ENCODE data around the gene TLE7. TPM values are rescaled to one million over a fixed set of nuclear protein-coding genes. Genes with fewer than 3 reads are reported as not detected.

Gene TLE7
- total RNA-seq, 6 experiments from 2014 or later, result not detected

GRCh38 chr16:71473891-71474290 is 32.0 kb upstream of the TLE7 start:
- peak; percentile 10 for DNase-seq
- peak overlapping the region; percentile 83 for H3K27ac Mint-ChIP-seq
- TF ChIP-seq, protein P1, sequence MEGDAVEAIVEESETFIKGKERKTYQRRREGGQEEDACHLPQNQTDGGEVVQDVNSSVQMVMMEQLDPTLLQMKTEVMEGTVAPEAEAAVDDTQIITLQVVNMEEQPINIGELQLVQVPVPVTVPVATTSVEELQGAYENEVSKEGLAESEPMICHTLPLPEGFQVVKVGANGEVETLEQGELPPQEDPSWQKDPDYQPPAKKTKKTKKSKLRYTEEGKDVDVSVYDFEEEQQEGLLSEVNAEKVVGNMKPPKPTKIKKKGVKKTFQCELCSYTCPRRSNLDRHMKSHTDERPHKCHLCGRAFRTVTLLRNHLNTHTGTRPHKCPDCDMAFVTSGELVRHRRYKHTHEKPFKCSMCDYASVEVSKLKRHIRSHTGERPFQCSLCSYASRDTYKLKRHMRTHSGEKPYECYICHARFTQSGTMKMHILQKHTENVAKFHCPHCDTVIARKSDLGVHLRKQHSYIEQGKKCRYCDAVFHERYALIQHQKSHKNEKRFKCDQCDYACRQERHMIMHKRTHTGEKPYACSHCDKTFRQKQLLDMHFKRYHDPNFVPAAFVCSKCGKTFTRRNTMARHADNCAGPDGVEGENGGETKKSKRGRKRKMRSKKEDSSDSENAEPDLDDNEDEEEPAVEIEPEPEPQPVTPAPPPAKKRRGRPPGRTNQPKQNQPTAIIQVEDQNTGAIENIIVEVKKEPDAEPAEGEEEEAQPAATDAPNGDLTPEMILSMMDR (IDR thresholded peaks at IDR 0.05), result no peak
- peaks cover 58% of the 10 kb centered on the region for H3K36me3 Mint-ChIP-seq (ENCODE audit: low read depth)
- peak overlapping the region; percentile 52 for H3K4me3 Mint-ChIP-seq
- no peaks in the 10 kb centered on the region; the same call in 1 of the 2 replicates for H3K27me3 Mint-ChIP-seq (ENCODE audit: insufficient read depth)
- peaks cover 48% of the 10 kb centered on the region for H3K4me1 Mint-ChIP-seq (ENCODE audit: low read depth)
- H3K9me3 Mint-ChIP-seq, result peaks cover 51% of the 10 kb centered on the region

GRCh38 chr16:71472931-71473330 is 31.1 kb upstream of the TLE7 start:
- DNase-seq, result no peak
- Mint-ChIP-seq H3K36me3 (ENCODE audit: low read depth) (peaks cover 50% of the 10 kb centered on the region), H3K4me3 (no peak overlapping the region), H3K27me3 (ENCODE audit: insufficient read depth) (no peaks in the 10 kb centered on the region; the same call in 1 of the 2 replicates), H3K9me3 (peaks cover 48% of the 10 kb centered on the region), H3K27ac (0 out of 2 replicates have a peak overlapping the region, but pooled peaks have one; percentile 83), H3K4me1 (ENCODE audit: low read depth) (peaks cover 48% of the 10 kb centered on the region)
- TF ChIP-seq, protein P1 (IDR thresholded peaks at IDR 0.05), result no peak

- peaks cover 39% of the 10 kb centered on the region for H3K9me3 Mint-ChIP-seq
- peaks cover 41% of the 10 kb centered on the region for H3K36me3 Mint-ChIP-seq (ENCODE audit: low read depth)
- no peak overlapping the region for H3K4me3 Mint-ChIP-seq
- H3K4me1 Mint-ChIP-seq (ENCODE audit: low read depth), result peaks cover 48% of the 10 kb centered on the region
- no peak for DNase-seq
- H3K27me3 Mint-ChIP-seq (ENCODE audit: insufficient read depth), result no peaks in the 10 kb centered on the region; the same call in 1 of the 2 replicates
- TF ChIP-seq, protein P1 (IDR thresholded peaks at IDR 0.05), result no peak
- H3K27ac Mint-ChIP-seq, result no peak overlapping the region
Observed at GRCh38 chr16:71472051-71472450, 30.2 kb upstream of the TLE7 start.

DNA sequence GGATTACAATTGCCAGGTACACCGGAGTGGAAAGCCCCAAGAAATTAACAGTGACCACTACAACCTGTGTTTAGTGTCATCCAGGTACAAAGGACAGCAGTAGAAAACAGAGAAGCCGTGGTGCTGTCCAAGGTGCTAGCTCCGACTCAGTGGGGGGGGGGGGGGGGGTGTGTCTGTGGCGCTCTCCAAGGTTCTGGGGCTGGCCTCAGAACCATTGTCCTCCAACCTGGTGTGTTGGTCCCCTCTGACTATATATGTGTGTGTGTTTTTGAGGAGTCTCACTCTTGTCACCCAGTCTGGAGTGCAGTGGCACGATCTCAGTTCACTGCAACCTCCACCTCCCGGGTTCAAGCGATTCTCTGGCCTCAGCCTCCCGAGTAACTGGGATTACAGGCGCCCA is 26.0 kb upstream of the TLE7 start:
- Mint-ChIP-seq H3K9me3 (no peaks in the 10 kb centered on the region; the same call in 1 of the 2 replicates), H3K4me3 (no peak overlapping the region), H3K27me3 (ENCODE audit: insufficient read depth) (no peaks in the 10 kb centered on the region; the same call in 1 of the 2 replicates), H3K4me1 (ENCODE audit: low read depth) (peaks cover 18% of the 10 kb centered on the region), H3K27ac (no peak overlapping the region), H3K36me3 (ENCODE audit: low read depth) (peaks cover 7% of the 10 kb centered on the region)
- TF ChIP-seq, protein P1 (IDR thresholded peaks at IDR 0.05), result no peak
- DNase-seq, result no peak

- H3K9me3 Mint-ChIP-seq, result no peaks in the 10 kb centered on the region
- peaks cover 4% of the 10 kb centered on the region for H3K36me3 Mint-ChIP-seq (ENCODE audit: low read depth)
- no peak for DNase-seq
- peaks cover 4% of the 10 kb centered on the region for H3K27me3 Mint-ChIP-seq (ENCODE audit: insufficient read depth)
- H3K4me3 Mint-ChIP-seq, result no peak overlapping the region
- TF ChIP-seq, protein P1 (IDR thresholded peaks at IDR 0.05), result no peak
- peaks cover 35% of the 10 kb centered on the region for H3K4me1 Mint-ChIP-seq (ENCODE audit: low read depth)
- H3K27ac Mint-ChIP-seq, result no peak overlapping the region
Observed at GRCh38 chr16:71464231-71464630, 22.4 kb upstream of the TLE7 start.

Measured in HFFc6 (cell line).